Esophagus mucosa (tissue), 1 donor: Measurements from ENCODE around the gene IGF1. TPM values are rescaled to one million over a fixed set of nuclear protein-coding genes. Genes with fewer than 3 reads are reported as not detected.
"Not testable (repeated sequence)": the region's sequence is repeated elsewhere in the genome, so short reads cannot be mapped to it uniquely, and the experiment has no call there.

Source experiments
- ATAC-seq: fragments of 200-7000 bp; cut with Tn5 transposase; one replicate; pipeline ENCODE4 v1.9.1; 2020
- total RNA-seq: library from RNA; stranded (reverse); gene quantifications from one replicate; pipeline ENCODE4 v1.2.4, GENCODE V29; 2023
- donor health status: DM: yes; HTN: yes; CAD: no.

IGF1 gene
- total RNA-seq, 1 donor from 2014 or later: 1.5 TPM

DNA sequence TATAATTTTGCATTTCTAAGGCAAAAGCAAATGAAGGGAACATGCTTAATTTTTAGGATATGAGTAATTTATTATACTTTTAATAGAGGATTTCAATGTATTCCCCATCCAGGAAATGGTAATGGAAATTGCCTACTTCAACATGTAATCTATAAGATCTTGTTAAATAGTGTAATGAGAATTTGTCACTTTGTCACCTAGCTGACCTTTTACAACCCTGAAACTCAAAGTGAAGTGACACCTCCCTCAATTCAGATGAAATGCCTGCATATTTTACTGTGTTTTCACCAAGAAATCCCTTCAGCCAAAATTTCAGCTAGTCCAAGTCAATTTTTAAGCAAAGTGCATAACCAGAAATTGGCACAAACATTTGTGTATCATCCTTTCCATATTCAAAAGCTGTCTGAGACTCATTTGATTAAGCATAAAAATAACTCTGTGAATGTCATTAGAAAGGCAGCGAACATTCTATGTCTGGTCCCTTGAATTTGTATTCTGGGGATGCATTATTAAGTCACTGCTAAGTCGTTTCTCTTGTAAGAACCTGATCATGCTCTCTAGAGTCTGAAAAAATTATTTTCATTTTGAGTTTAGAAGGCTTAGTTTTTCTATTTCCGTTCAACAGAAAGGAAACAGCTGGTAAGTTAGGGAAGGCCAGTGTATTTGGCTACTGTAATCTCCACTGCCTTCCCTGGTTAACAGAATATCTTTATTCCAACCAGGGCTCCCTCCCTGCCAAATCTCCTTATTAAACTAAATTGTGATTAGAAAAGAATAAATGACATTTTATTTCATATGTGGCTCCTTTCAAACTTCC lies 100.8 kb downstream of the IGF1 start:
- ATAC-seq: no peak

DNA sequence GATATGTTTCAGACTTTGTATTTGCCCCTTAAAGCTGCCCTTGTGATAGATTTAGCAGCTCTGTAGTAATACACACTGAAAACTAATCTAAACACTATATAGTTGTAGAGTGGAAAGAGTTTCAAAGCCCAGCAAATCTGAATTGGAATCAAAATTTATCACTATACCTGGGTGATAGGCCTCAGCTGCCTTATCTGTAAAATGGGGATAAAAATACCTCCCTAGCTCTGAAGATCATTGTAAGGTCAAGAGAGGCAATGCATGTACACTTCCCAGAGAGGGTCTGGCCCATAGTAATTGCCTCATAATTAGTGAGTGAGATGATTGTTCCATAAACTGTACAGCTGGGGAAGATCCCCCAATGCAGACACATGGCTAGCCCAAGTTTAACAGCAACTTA lies 103.6 kb downstream of the IGF1 start:
- ATAC-seq: no peak

DNA sequence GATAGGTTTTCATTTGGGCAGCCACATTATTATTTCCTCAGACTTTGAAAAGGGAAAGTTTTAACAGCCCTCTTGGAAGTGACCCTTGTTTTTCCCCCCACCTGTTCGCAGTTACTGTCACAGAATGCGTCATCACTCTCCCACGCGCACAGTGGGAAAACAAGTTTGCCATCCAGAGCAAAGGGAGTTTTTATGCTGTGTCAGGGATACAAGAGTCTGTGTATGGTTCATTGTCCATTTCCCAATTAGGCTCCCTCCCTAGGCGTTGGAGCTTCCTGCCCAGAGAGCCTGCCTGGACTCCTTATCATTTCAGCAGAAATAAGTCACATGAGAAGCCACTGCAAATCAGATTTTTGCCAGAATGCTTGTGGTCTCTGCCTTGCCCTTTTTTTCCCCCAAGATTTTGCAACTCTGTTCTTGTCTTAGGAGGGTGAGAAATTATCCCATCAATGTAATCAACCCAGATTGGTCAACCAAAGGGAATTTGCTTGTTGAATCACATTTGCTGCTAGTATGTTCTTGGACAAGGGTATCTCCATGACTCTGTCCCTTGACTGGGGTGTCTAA lies 104.1 kb downstream of the IGF1 start:
- ATAC-seq: no peak

- no peak for ATAC-seq
Observed at GRCh38 chr12:102374190-102374589, 106.2 kb downstream of the IGF1 start.

GRCh38 chr12:102372087-102372486 lies 108.3 kb downstream of the IGF1 start:
- ATAC-seq: no peak

DNA sequence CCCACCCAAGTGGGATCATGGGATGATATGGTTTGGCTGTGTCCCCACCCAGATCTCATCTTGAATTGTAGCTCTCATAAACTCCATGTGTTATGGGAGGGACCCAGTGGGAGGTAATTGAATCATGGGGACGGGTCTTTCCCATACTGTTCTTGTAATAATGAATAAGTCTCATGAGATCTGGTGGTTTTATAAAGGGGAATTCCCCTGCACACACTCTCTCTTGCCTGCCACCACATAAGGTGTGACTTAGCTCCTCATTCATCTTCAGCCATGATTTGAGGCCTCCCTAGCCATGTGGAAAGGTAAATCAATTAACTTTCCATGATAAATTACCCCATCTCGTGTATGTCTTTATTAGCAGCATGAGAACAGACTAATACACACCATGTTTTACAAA lies 109.2 kb downstream of the IGF1 start:
- ATAC-seq: no peak

- no peak for ATAC-seq
Observed at GRCh38 chr12:102369876-102370275, 110.5 kb downstream of the IGF1 start.

GRCh38 chr12:102365365-102365764 lies 115.0 kb downstream of the IGF1 start:
- ATAC-seq: no peak

GRCh38 chr12:102364709-102365108 lies 115.7 kb downstream of the IGF1 start:
- ATAC-seq: no peak

GRCh38 chr12:102356690-102357089 lies 123.7 kb downstream of the IGF1 start:
- ATAC-seq: no peak

DNA sequence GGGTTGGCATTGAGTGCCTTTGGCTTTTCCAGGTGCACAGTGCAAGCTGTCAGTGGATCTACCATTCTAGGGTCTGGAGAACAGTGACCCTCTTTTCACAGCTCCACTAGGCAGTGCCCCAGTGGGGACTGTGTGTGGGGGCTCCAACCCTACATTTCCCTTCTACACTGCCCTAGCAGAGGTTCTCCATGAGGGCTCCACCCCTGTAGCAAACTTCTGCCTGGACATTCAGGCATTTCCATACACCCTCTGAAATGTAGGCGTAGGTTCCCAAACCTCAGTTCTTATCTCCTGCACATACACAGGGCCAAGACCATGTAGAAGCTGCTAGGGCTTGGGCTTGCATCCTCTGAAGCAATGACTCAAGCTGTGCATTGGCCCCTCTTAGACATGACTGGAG lies 126.1 kb downstream of the IGF1 start:
- ATAC-seq: not testable (repeated sequence)

DNA sequence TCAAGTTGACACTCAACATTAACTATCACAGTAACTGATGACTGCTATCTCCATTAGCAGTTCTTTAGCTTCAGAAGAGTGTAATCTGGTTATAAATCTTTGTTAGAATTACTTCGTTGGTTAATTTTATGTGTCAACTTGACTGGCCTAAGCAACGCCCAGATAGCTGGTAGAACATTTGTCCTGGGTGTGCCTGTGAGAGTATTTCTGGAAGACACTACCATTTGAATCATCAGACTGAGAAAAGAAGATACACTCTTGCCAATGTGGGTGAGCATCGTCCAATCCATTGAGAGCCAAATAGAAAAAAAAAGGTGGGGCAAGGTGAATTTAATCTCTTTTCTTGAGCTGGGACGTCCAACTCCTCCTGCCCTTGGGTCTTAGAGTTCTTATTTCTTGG lies 129.0 kb downstream of the IGF1 start:
- ATAC-seq: no peak

DNA sequence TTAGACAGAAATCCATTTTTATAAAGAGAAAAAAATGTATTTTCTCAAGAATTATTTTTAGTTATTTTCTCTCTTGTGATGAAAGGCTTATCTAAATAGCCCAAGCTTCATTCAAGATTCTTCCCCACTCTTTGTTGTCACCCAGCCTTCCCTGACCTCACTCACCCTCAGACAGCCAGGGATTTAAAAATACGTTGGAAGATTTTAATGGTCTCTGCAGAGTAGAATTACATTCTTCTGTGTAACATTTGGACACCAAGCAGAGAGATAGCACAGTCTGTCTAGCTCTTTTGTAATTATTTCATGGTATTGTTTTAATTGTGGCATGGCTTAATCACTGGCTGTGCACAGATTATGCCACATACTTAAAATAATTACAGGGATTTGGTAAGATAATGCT lies 130.3 kb downstream of the IGF1 start:
- no peak for ATAC-seq

DNA sequence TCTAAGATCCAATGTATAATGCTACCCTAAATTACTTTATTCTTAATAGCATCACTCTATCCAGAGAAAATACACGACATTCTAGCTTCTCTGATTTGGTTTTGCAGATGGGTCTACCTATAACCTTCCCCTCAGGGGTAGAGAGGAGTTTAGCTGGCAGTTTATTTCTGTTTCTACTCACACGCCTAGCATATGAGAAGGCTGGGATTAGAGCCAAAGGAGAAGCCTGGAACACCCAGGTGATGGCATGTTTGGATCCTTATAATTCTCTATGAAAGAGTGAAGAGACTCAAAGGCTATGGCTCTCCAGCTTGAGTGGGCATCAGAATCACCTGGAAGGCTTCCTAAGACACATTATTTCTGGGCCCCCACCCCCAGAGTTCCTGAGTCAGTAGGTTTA lies 131.3 kb downstream of the IGF1 start:
- ATAC-seq: no peak

DNA sequence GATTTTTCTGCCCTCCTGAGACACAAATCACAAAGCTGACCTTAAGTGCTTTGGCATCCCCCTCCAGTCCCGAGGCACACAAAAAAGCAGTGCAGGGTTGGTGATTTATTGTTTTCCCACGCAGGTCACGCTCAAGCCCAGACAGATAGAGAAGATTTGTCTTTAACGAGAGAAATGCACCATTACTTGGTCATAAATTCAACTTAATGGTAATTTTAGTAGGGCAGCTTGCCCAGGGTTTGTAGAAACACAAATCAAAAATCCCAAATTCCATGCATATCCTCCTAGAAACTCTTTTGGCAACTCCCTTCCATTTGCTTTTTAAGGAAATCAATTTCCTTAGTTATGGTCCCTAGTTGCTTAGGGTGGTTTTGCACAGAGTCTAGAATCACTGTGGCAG lies 132.6 kb downstream of the IGF1 start:
- ATAC-seq: no peak
